ENCODE measurements around the gene IRF4.

GRCh38 chr6:389622-390021 is 1.9 kb upstream of the IRF4 start:
- TF ChIP-seq CTCF (IDR thresholded peaks at IDR 0.05) (no peak), POLR2A (IDR thresholded peaks at IDR 0.05) (no peak), POLR2AphosphoS5 (IDR thresholded peaks at IDR 0.05) (no peak)

All from breast epithelium (tissue), 3 donors.